ENCODE measurements around the gene ACIN1. TPM values are rescaled to one million over a fixed set of nuclear protein-coding genes. Genes with fewer than 3 reads are reported as not detected.

ACIN1 gene
- total and polyA plus RNA-seq, 3 experiments from 2014 or later, result 15.1 to 198 (median 195) TPM

- DNase-seq, result no peak
- Histone ChIP-seq H3K4me1 (ENCODE audit: insufficient read depth, low read length) (peaks cover 49% of the 10 kb centered on the region), H3K4me3 (ENCODE audit: low read length) (no peak overlapping the region), H3K27ac (ENCODE audit: low read depth, low read length) (no peak overlapping the region), H3K9me3 (ENCODE audit: low read length) (no peaks in the 10 kb centered on the region), H3K27me3 (ENCODE audit: insufficient read depth, low read length, poor library complexity, severe bottlenecking) (no peaks in the 10 kb centered on the region), H3K36me3 (ENCODE audit: insufficient read depth, low read length) (no peaks in the 10 kb centered on the region)
- peaks cover 5 to 14% of the 10 kb centered on the region in 2 donors for H3K27me3 Mint-ChIP-seq
- peak overlapping the region in 1 of 8 donors; percentile 23 for H3K27ac Mint-ChIP-seq
- H3K4me1 Mint-ChIP-seq, result peaks cover 13 to 32% (median 13%) of the 10 kb centered on the region in 3 donors
- H3K4me3 Mint-ChIP-seq, result no peak overlapping the region
- CTCF ChIA-PET, result no interaction called here
- no peaks in the 10 kb centered on the region for H3K9me3 Mint-ChIP-seq
- POLR2A ChIA-PET, result no interaction called here
- no peaks in the 10 kb centered on the region for H3K36me3 Mint-ChIP-seq
Observed at GRCh38 chr14:23115039-23115731, 20.2 kb upstream of the ACIN1 start.

DNA sequence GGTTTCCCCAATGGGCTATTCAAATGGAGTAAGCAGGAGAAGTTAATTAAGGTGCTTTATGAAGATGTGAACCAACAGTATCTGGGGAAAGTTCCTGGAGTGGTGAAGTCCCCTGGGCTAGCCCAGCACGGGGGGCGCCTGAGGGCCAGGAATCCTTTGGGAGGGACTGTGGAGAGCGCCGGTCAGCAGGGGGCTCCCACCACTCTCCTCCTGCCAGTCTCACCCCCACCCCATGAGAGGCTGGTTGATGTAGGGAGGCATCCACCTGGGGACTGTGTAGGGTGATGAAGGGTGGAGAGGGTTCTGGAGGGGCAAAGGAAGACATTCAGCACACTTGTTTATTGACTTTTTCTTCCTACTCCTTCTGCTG lies 19.7 kb upstream of the ACIN1 start:
- H3K9me3 ChIP-seq (ENCODE audit: low read length), result no peaks in the 10 kb centered on the region
- no peak overlapping the region for H3K27ac ChIP-seq (ENCODE audit: low read depth, low read length)
- Mint-ChIP-seq H3K27me3 (peaks cover 5 to 14% of the 10 kb centered on the region in 2 donors), H3K36me3 (no peaks in the 10 kb centered on the region), H3K4me3 (peak overlapping the region in 1 of 7 donors; percentile 34), H3K4me1 (peaks cover 8 to 26% (median 8%) of the 10 kb centered on the region in 3 donors), H3K9me3 (no peaks in the 10 kb centered on the region), H3K27ac (no peak overlapping the region)
- H3K4me1 ChIP-seq (ENCODE audit: insufficient read depth, low read length), result peaks cover 44% of the 10 kb centered on the region
- ChIA-PET POLR2A (no interaction called here), CTCF (no interaction called here)
- H3K36me3 ChIP-seq (ENCODE audit: insufficient read depth, low read length), result no peaks in the 10 kb centered on the region
- H3K4me3 ChIP-seq (ENCODE audit: low read length), result no peak overlapping the region
- no peaks in the 10 kb centered on the region for H3K27me3 ChIP-seq (ENCODE audit: insufficient read depth, low read length, poor library complexity, severe bottlenecking)
- DNase-seq, result no peak

DNA sequence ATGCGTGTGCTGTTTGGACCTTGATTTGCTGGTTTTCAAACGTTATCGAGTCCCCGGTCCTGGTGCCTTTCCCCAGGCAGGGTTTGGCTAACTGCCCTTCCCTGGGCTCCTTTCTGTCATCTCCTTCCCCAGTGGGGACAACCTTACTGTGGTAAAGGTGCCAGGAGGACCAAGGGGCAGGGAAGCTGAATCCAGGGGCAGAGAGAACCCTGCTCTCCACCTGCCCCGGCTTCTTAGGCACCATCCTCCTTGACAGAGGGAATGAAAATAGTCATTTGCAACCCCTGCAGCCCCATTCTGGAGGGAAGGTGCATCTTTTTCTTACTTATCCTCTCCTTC lies 19.2 kb upstream of the ACIN1 start:
- no peaks in the 10 kb centered on the region for H3K9me3 ChIP-seq (ENCODE audit: low read length)
- peaks cover 38% of the 10 kb centered on the region for H3K4me1 ChIP-seq (ENCODE audit: insufficient read depth, low read length)
- Mint-ChIP-seq H3K4me3 (no peak overlapping the region), H3K4me1 (peaks cover 2 to 21% (median 3%) of the 10 kb centered on the region in 3 donors), H3K9me3 (no peaks in the 10 kb centered on the region), H3K27me3 (peaks cover 4 to 14% of the 10 kb centered on the region in 2 donors), H3K27ac (no peak overlapping the region), H3K36me3 (no peaks in the 10 kb centered on the region)
- ChIA-PET POLR2A (no interaction called here), CTCF (interaction anchor here (1.1 kb wide), 1 partner anchor 56 kb away, joined by 3 read pairs; no protein-coding TSS in a partner anchor)
- H3K4me3 ChIP-seq (ENCODE audit: low read length), result no peak overlapping the region
- DNase-seq, result no peak
- no peak overlapping the region for H3K27ac ChIP-seq (ENCODE audit: low read depth, low read length)
- H3K27me3 ChIP-seq (ENCODE audit: insufficient read depth, low read length, poor library complexity, severe bottlenecking), result no peaks in the 10 kb centered on the region
- H3K36me3 ChIP-seq (ENCODE audit: insufficient read depth, low read length), result no peaks in the 10 kb centered on the region

DNA sequence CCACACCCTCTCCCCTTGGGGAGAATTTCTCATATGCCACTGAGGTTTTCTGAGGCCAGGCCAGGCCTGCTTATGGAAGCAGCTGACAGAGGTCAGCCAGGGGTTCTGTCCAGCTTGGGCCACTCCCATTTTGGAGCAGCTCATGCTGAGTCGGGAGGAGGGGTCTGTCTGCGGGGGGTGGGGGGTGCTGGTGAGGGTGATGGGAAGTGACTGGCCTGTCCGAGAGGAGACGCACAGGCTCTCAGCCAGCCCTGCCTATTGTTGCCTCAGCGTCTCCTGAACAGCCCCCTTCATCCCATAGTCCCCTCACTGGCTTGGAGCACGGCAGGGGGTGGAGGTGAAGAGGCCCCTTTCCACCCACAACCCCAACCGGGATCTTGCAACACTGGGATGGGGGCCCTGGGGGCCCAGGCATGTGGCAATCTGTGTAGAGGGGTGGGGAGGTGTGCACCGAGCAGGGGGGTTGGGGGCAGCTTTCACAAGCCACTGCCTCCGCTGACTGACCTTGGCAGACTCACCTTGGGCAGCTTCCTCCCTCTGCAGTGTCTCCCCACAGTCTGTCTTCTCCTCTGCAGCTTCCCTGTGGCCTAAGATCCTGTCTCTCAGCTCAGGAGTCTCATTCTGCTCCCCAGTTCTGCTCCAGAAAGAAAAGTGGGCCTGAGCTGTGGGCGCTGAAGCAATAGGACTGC lies 18.6 kb upstream of the ACIN1 start:
- Mint-ChIP-seq H3K4me3 (no peak overlapping the region), H3K36me3 (no peaks in the 10 kb centered on the region), H3K4me1 (peaks cover 0 to 15% (median 0%) of the 10 kb centered on the region in 3 donors), H3K9me3 (no peaks in the 10 kb centered on the region), H3K27ac (no peak overlapping the region), H3K27me3 (peaks cover 4 to 14% of the 10 kb centered on the region in 2 donors)
- ChIA-PET CTCF (interaction anchor here (0.6 to 2.3 kb wide), 5 partner anchors 7 to 215 kb away, joined by 3 to 9 read pairs (median 4); no protein-coding TSS in a partner anchor), POLR2A (no interaction called here)
- Histone ChIP-seq H3K9me3 (ENCODE audit: low read length) (no peaks in the 10 kb centered on the region), H3K27ac (ENCODE audit: low read depth, low read length) (no peak overlapping the region), H3K4me1 (ENCODE audit: insufficient read depth, low read length) (peaks cover 33% of the 10 kb centered on the region), H3K27me3 (ENCODE audit: insufficient read depth, low read length, poor library complexity, severe bottlenecking) (no peaks in the 10 kb centered on the region), H3K4me3 (ENCODE audit: low read length) (no peak overlapping the region), H3K36me3 (ENCODE audit: insufficient read depth, low read length) (no peaks in the 10 kb centered on the region)
- DNase-seq, result no peak

- H3K9me3 Mint-ChIP-seq, result no peaks in the 10 kb centered on the region
- H3K27ac Mint-ChIP-seq, result no peak overlapping the region
- peaks cover 23% of the 10 kb centered on the region for H3K4me1 ChIP-seq (ENCODE audit: insufficient read depth, low read length)
- no peak overlapping the region for H3K27ac ChIP-seq (ENCODE audit: low read depth, low read length)
- peaks cover 0 to 14% of the 10 kb centered on the region in 2 donors for H3K27me3 Mint-ChIP-seq
- H3K4me3 Mint-ChIP-seq, result no peak overlapping the region
- CTCF ChIA-PET, result interaction anchor here (1.1 to 2.3 kb wide), 3 partner anchors 8 to 44 kb away, joined by 3 to 9 read pairs (median 6); no protein-coding TSS in a partner anchor
- H3K9me3 ChIP-seq (ENCODE audit: low read length), result no peaks in the 10 kb centered on the region
- POLR2A ChIA-PET, result no interaction called here
- H3K4me3 ChIP-seq (ENCODE audit: low read length), result no peak overlapping the region
- H3K36me3 ChIP-seq (ENCODE audit: insufficient read depth, low read length), result no peaks in the 10 kb centered on the region
- H3K27me3 ChIP-seq (ENCODE audit: insufficient read depth, low read length, poor library complexity, severe bottlenecking), result no peaks in the 10 kb centered on the region
- no peak for DNase-seq
- H3K36me3 Mint-ChIP-seq, result no peaks in the 10 kb centered on the region
- H3K4me1 Mint-ChIP-seq, result peaks cover 0 to 8% (median 0%) of the 10 kb centered on the region in 3 donors
Observed at GRCh38 chr14:23112359-23113178, 17.6 kb upstream of the ACIN1 start.

DNA sequence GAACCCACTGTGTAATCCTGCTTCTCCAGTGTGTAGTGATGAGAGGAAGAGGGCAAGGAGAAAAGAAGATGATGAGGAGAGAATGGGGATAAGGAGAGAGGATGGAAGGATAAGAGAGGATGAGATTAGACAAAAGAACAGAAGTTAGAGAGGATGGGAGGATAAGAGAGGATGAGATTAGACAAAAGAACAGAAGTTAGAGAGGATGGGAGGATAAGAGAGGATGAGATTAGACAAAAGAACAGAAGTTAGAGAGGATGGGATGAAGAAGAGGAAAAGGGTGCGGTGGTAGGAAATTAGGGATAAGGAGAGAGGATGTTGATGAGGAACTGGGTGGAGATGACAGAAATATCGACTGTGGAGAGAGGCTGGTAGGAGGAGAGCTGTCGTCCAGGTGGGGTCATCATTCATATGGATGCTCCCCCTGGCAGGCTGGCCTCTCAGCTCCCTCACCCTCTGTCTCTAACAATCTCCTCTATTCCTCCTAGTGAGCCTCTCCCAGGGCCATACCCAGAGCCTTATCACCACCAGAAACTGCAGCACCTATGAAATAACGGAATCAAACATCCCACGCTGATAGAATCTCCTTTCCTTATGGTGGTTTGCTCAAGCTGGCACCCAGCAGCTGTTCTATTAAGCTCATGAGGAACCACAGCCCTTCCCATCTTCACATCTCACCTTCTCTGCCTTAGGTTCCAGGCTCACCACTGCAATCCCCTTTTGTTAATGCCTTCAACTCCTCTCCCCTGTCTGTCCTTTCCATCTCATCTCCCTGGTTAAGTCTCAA lies 15.8 kb upstream of the ACIN1 start:
- Mint-ChIP-seq H3K27me3 (peaks cover 0 to 11% of the 10 kb centered on the region in 2 donors), H3K27ac (no peak overlapping the region), H3K4me1 (peaks cover 0 to 4% (median 0%) of the 10 kb centered on the region in 3 donors), H3K36me3 (no peaks in the 10 kb centered on the region), H3K9me3 (no peaks in the 10 kb centered on the region), H3K4me3 (no peak overlapping the region)
- Histone ChIP-seq H3K9me3 (ENCODE audit: low read length) (no peaks in the 10 kb centered on the region), H3K36me3 (ENCODE audit: insufficient read depth, low read length) (no peaks in the 10 kb centered on the region), H3K4me1 (ENCODE audit: insufficient read depth, low read length) (peaks cover 12% of the 10 kb centered on the region), H3K27me3 (ENCODE audit: insufficient read depth, low read length, poor library complexity, severe bottlenecking) (no peaks in the 10 kb centered on the region), H3K4me3 (ENCODE audit: low read length) (no peak overlapping the region), H3K27ac (ENCODE audit: low read depth, low read length) (no peak overlapping the region)
- ChIA-PET CTCF (interaction anchor here (1.5 to 2.3 kb wide), 4 partner anchors 10 to 269 kb away, joined by 3 to 10 read pairs (median 6); no protein-coding TSS in a partner anchor), POLR2A (no interaction called here)
- DNase-seq, result no peak

DNA sequence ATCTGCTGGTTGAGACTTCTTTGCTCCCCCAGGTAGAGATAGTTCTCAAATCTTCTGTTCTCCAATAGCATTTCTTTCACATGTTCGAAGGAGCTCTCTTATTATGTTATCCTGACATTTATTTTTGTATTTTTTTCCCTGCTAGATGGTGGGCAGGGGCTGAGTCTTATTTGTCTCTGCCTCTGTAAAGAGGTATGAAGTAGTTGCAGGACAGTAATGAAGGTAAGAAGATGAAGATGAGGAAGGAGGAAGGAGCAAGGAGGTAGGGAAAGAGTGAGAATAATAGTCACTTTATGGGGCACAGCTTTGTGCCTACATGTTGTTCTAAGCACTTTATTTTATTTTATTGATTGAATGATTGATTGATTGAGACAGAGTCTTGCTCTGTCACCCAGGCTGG lies 14.8 kb upstream of the ACIN1 start:
- Histone ChIP-seq H3K4me3 (ENCODE audit: low read length) (no peak overlapping the region), H3K36me3 (ENCODE audit: insufficient read depth, low read length) (no peaks in the 10 kb centered on the region), H3K9me3 (ENCODE audit: low read length) (no peaks in the 10 kb centered on the region), H3K27ac (ENCODE audit: low read depth, low read length) (no peak overlapping the region), H3K4me1 (ENCODE audit: insufficient read depth, low read length) (peaks cover 7% of the 10 kb centered on the region), H3K27me3 (ENCODE audit: insufficient read depth, low read length, poor library complexity, severe bottlenecking) (no peaks in the 10 kb centered on the region)
- Mint-ChIP-seq H3K4me1 (no peaks in the 10 kb centered on the region), H3K4me3 (no peak overlapping the region), H3K36me3 (peaks cover 0 to 1% (median 0%) of the 10 kb centered on the region in 3 donors), H3K9me3 (no peaks in the 10 kb centered on the region), H3K27me3 (peaks cover 0 to 6% of the 10 kb centered on the region in 2 donors), H3K27ac (no peak overlapping the region)
- ChIA-PET POLR2A (interaction anchor here (0.5 kb wide), 1 partner anchor 179 kb away, joined by 5 read pairs; no protein-coding TSS in a partner anchor), CTCF (interaction anchor here (0.9 to 2.3 kb wide), 4 partner anchors 11 to 270 kb away, joined by 3 to 10 read pairs (median 4); no protein-coding TSS in a partner anchor)
- no peak for DNase-seq

Measured in CD8-positive, alpha-beta memory T cell (primary cell).